Measurements from ENCODE around the gene ZNF683. TPM values are rescaled to one million over a fixed set of nuclear protein-coding genes. Genes with fewer than 3 reads are reported as not detected.
"Not testable (repeated sequence)": the region's sequence is repeated elsewhere in the genome, so short reads cannot be mapped to it uniquely, and the experiment has no call there.

The ZNF683 gene
- total and polyA plus RNA-seq, 4 donors, result 0.14 TPM; not detected in 3

- 64% methylated on average over 2 of the region's 4 CpGs for WGBS (ENCODE audit: insufficient coverage)
These were observed 32.5 kb downstream of the ZNF683 start for GRCh38 chr1:26340047-26340481.

DNA sequence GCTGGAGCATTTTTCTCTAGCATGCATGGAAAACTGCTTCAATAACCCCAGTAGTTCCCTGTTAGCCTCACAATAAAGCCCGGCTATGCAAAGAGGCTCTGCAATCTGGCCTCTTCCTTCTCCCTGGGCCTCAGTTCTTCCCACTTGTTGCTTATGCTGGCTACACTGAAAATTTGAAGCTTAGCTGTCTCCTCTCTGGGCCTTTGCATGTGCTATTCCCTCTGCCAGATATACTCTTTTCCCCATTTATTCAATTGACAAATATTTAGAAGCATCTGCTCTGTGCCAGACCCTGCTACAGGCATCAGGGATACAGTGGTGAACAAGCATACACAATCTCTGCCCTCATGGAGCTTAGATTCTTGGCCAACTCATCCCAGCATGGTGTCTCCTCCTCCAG lies 33.9 kb downstream of the ZNF683 start:
- DNase-seq (ENCODE audit: low read depth in 4 of 6, low spot score in 6 of 6), result no peak
- H3K27ac ChIP-seq (ENCODE audit: low read depth, low read length), result no peak overlapping the region
- peaks cover 24% of the 10 kb centered on the region for H3K27me3 ChIP-seq (ENCODE audit: control insufficient read depth, insufficient read depth, low read length)
- peaks cover 14% of the 10 kb centered on the region for H3K4me1 ChIP-seq (ENCODE audit: control insufficient read depth, insufficient read depth, low read length)
- H3K4me3 ChIP-seq (ENCODE audit: low read depth, low read length), result no peak overlapping the region
- H3K36me3 ChIP-seq (ENCODE audit: control insufficient read depth, insufficient read depth, low read length), result peaks cover under 1% of the 10 kb centered on the region
- H3K9me3 ChIP-seq (ENCODE audit: control insufficient read depth, insufficient read depth, low read length), result no peaks in the 10 kb centered on the region
- WGBS (ENCODE audit: insufficient coverage), result 75% methylated on average over 1 of the region's 1 CpG

More at GRCh38 chr1:26340047-26340481, 32.5 kb downstream of the ZNF683 start:
- H3K4me3 ChIP-seq (ENCODE audit: low read depth, low read length), result no peak overlapping the region
- H3K27me3 ChIP-seq (ENCODE audit: control insufficient read depth, insufficient read depth, low read length), result peaks cover 20% of the 10 kb centered on the region
- H3K27ac ChIP-seq (ENCODE audit: low read depth, low read length), result no peak overlapping the region
- peaks cover 6% of the 10 kb centered on the region for H3K36me3 ChIP-seq (ENCODE audit: control insufficient read depth, insufficient read depth, low read length)
- peaks cover 14% of the 10 kb centered on the region for H3K4me1 ChIP-seq (ENCODE audit: control insufficient read depth, insufficient read depth, low read length)
- DNase-seq (ENCODE audit: low read depth in 4 of 6, low spot score in 6 of 6), result no peak
- no peaks in the 10 kb centered on the region for H3K9me3 ChIP-seq (ENCODE audit: control insufficient read depth, insufficient read depth, low read length)

DNA sequence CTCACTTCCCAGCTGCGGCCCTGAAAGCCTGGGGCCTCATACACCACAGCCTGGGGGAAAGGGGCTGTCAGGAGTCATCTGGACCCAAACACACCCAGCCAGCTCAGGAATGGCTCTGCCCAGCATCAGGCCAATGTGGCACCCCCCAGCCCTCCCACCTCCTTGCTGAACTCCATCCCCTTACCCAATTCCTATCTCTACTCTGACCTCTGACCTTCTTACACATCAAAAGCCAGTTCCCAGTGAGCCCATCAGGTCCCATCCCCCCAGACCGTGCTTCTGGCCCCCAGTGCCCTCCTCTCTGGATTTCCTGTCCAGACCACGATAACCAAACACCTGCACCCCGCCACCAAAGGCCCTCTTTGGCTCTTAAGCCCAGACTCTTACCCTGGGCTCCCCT lies 34.9 kb downstream of the ZNF683 start:
- H3K27me3 ChIP-seq (ENCODE audit: control insufficient read depth, insufficient read depth, low read length), result peaks cover 27% of the 10 kb centered on the region
- 67% methylated on average over 4 of the region's 4 CpGs for WGBS (ENCODE audit: insufficient coverage)
- H3K36me3 ChIP-seq (ENCODE audit: control insufficient read depth, insufficient read depth, low read length), result no peaks in the 10 kb centered on the region
- peaks cover 14% of the 10 kb centered on the region for H3K4me1 ChIP-seq (ENCODE audit: control insufficient read depth, insufficient read depth, low read length)
- no peak for DNase-seq (ENCODE audit: low read depth in 4 of 6, low spot score in 6 of 6)
- no peaks in the 10 kb centered on the region for H3K9me3 ChIP-seq (ENCODE audit: control insufficient read depth, insufficient read depth, low read length)
- H3K27ac ChIP-seq (ENCODE audit: low read depth, low read length), result no peak overlapping the region
- H3K4me3 ChIP-seq (ENCODE audit: low read depth, low read length), result no peak overlapping the region

- no peak for DNase-seq (ENCODE audit: low read depth in 4 of 6, low spot score in 6 of 6)
- Histone ChIP-seq H3K36me3 (ENCODE audit: control insufficient read depth, insufficient read depth, low read length) (no peaks in the 10 kb centered on the region), H3K27me3 (ENCODE audit: control insufficient read depth, insufficient read depth, low read length) (peaks cover 27% of the 10 kb centered on the region), H3K9me3 (ENCODE audit: control insufficient read depth, insufficient read depth, low read length) (no peaks in the 10 kb centered on the region), H3K4me3 (ENCODE audit: low read depth, low read length) (no peak overlapping the region), H3K27ac (ENCODE audit: low read depth, low read length) (no peak overlapping the region), H3K4me1 (ENCODE audit: control insufficient read depth, insufficient read depth, low read length) (peaks cover 14% of the 10 kb centered on the region)
- WGBS (ENCODE audit: insufficient coverage), result 60% methylated on average over 6 of the region's 7 CpGs
These were observed 35.4 kb downstream of the ZNF683 start for GRCh38 chr1:26337206-26337535.

DNA sequence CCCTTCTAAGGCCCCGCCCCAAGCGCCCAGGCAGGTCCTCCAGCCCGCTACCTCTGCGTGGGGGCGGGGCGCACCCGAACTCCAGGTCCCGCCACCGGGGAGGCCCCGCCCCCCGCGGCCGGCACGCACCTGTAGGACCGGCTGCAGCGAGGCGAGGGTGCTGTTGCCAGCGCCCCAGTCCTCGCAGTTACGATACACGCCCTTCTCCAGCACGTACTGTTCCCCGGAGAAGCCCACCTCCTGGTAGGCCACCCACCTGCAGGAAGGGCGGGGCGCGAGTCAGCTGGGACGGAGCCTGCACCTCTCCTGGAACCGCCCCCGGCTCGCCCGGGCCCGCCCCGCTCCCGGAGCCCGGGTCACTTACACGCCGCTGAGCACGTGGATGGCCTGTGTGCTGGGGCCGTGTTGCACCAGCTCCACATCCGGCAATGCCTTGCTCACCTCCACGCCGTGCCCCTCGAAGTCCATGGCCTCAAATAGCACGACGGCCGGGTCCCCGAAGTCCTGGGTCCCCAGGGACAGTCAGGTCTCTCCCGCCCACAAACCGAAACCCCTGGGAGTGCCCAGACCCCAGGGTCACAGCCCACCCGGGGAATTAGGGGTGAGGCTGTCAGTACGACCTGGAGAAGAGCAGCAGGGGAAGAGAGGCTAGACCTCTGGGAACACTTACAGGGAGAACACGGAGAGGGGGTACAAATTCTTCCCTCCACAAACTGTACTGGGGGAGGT lies 35.9 kb downstream of the ZNF683 start:
- 4% methylated on average over 44 of the region's 52 CpGs for WGBS (ENCODE audit: insufficient coverage)
- peak in 1 of 6 donors; percentile 67 for DNase-seq (ENCODE audit: low read depth in 4 of 6, low spot score in 6 of 6)
- no peak overlapping the region for H3K27ac ChIP-seq (ENCODE audit: low read depth, low read length)
- peak overlapping the region; percentile 35 for H3K4me3 ChIP-seq (ENCODE audit: low read depth, low read length)
- no peaks in the 10 kb centered on the region for H3K36me3 ChIP-seq (ENCODE audit: control insufficient read depth, insufficient read depth, low read length)
- peaks cover 14% of the 10 kb centered on the region for H3K4me1 ChIP-seq (ENCODE audit: control insufficient read depth, insufficient read depth, low read length)
- peaks cover 27% of the 10 kb centered on the region for H3K27me3 ChIP-seq (ENCODE audit: control insufficient read depth, insufficient read depth, low read length)
- no peaks in the 10 kb centered on the region for H3K9me3 ChIP-seq (ENCODE audit: control insufficient read depth, insufficient read depth, low read length)

DNA sequence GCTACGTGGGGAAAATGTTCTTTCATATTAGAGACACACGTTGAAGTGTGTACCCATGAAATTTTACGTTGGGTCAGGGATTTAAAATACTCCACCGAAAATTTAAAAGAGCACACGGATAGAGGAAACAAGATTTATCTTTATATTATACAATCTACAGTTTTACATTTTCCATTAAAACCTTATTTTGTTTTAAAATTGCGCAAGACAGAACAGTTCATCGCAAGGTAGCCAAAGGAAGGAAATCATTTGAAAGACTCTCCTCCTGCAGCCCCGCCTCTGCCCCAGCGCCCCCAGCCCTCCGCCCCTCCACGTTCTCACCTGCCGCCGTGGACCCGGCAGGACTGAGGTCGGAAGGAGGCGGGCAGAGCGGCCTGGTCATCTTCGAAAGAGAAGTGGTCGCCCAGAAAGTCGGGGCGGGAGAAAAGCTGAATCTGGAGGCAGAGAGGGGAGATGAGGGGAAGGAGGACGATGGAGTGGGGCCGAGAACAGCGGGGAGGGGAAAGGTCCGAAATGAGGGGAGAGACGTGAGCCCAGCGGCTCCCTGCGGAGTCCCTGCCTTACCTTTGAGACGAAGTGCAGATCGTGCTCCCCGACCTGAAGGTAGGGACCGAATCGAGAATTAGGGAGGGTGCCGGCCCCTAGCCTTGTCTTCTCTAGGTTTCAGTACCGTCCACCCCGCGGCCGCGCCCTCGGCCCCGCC lies 36.6 kb downstream of the ZNF683 start:
- Histone ChIP-seq H3K27me3 (ENCODE audit: control insufficient read depth, insufficient read depth, low read length) (peaks cover 27% of the 10 kb centered on the region), H3K4me3 (ENCODE audit: low read depth, low read length) (peak overlapping the region; percentile 35), H3K27ac (ENCODE audit: low read depth, low read length) (no peak overlapping the region), H3K9me3 (ENCODE audit: control insufficient read depth, insufficient read depth, low read length) (no peaks in the 10 kb centered on the region), H3K36me3 (ENCODE audit: control insufficient read depth, insufficient read depth, low read length) (no peaks in the 10 kb centered on the region), H3K4me1 (ENCODE audit: control insufficient read depth, insufficient read depth, low read length) (peaks cover 14% of the 10 kb centered on the region)
- WGBS (ENCODE audit: insufficient coverage), result 0% methylated on average over 24 of the region's 41 CpGs
- peak in 2 of 6 donors; percentile 31 to 36 for DNase-seq (ENCODE audit: low read depth in 4 of 6, low spot score in 6 of 6)

- Histone ChIP-seq H3K27me3 (ENCODE audit: control insufficient read depth, insufficient read depth, low read length) (peaks cover 27% of the 10 kb centered on the region), H3K4me1 (ENCODE audit: control insufficient read depth, insufficient read depth, low read length) (peaks cover 14% of the 10 kb centered on the region)
- WGBS (ENCODE audit: insufficient coverage), result 100% methylated on average over 1 of the region's 8 CpGs
- H3K27ac ChIP-seq (ENCODE audit: low read depth, low read length); DNase-seq (ENCODE audit: low read depth in 4 of 6, low spot score in 6 of 6); H3K36me3 ChIP-seq (ENCODE audit: control insufficient read depth, insufficient read depth, low read length); H3K9me3 ChIP-seq (ENCODE audit: control insufficient read depth, insufficient read depth, low read length); H3K4me3 ChIP-seq (ENCODE audit: low read depth, low read length): not testable (repeated sequence)
These were observed 39.2 kb downstream of the ZNF683 start for GRCh38 chr1:26333312-26333711.

- DNase-seq (ENCODE audit: low read depth in 4 of 6, low spot score in 6 of 6), result no peak
- H3K4me3 ChIP-seq (ENCODE audit: low read depth, low read length), result no peak overlapping the region
- H3K4me1 ChIP-seq (ENCODE audit: control insufficient read depth, insufficient read depth, low read length), result no peaks in the 10 kb centered on the region
- 80% methylated on average over 3 of the region's 5 CpGs for WGBS (ENCODE audit: insufficient coverage)
- no peaks in the 10 kb centered on the region for H3K36me3 ChIP-seq (ENCODE audit: control insufficient read depth, insufficient read depth, low read length)
- H3K27me3 ChIP-seq (ENCODE audit: control insufficient read depth, insufficient read depth, low read length), result peaks cover 8% of the 10 kb centered on the region
- no peak overlapping the region for H3K27ac ChIP-seq (ENCODE audit: low read depth, low read length)
- no peaks in the 10 kb centered on the region for H3K9me3 ChIP-seq (ENCODE audit: control insufficient read depth, insufficient read depth, low read length)
These were observed 42.3 kb downstream of the ZNF683 start for GRCh38 chr1:26330276-26330675.

GRCh38 chr1:26329380-26329779 lies 43.2 kb downstream of the ZNF683 start:
- not testable (repeated sequence) for DNase-seq (ENCODE audit: low read depth in 4 of 6, low spot score in 6 of 6); H3K4me3 ChIP-seq (ENCODE audit: low read depth, low read length); H3K9me3 ChIP-seq (ENCODE audit: control insufficient read depth, insufficient read depth, low read length); H3K36me3 ChIP-seq (ENCODE audit: control insufficient read depth, insufficient read depth, low read length); H3K27me3 ChIP-seq (ENCODE audit: control insufficient read depth, insufficient read depth, low read length); H3K4me1 ChIP-seq (ENCODE audit: control insufficient read depth, insufficient read depth, low read length); H3K27ac ChIP-seq (ENCODE audit: low read depth, low read length)
- no CpG with 5 or more reads among the region's 4 CpGs for WGBS (ENCODE audit: insufficient coverage)

- Histone ChIP-seq H3K4me3 (ENCODE audit: low read depth, low read length) (no peak overlapping the region), H3K4me1 (ENCODE audit: control insufficient read depth, insufficient read depth, low read length) (no peaks in the 10 kb centered on the region), H3K27me3 (ENCODE audit: control insufficient read depth, insufficient read depth, low read length) (peaks cover 2% of the 10 kb centered on the region), H3K9me3 (ENCODE audit: control insufficient read depth, insufficient read depth, low read length) (no peaks in the 10 kb centered on the region), H3K27ac (ENCODE audit: low read depth, low read length) (no peak overlapping the region), H3K36me3 (ENCODE audit: control insufficient read depth, insufficient read depth, low read length) (no peaks in the 10 kb centered on the region)
- WGBS (ENCODE audit: insufficient coverage), result 80% methylated on average over 8 of the region's 8 CpGs
- no peak for DNase-seq (ENCODE audit: low read depth in 4 of 6, low spot score in 6 of 6)
These were observed 44.0 kb downstream of the ZNF683 start for GRCh38 chr1:26328597-26328996.

All from spinal cord (tissue), 10 donors.